CD14-positive monocyte (primary cell): ENCODE data around the gene MYL6. TPM values are rescaled to one million over a fixed set of nuclear protein-coding genes. Genes with fewer than 3 reads are reported as not detected.

ENCODE experiments used
- DNase-seq, 3 donors: peaks; one replicate each; pipeline ENCODE4 v3.0.0-alpha.2; 2011 to 2022
- H2AFZ ChIP-seq: 2 replicates; pipeline ENCODE4 v1.6.0; 2012; ENCODE audit warnings: mild to moderate bottlenecking, low read depth, low read length, inconsistent platforms; ENCODE audit not compliant: insufficient read depth, poor library complexity, severe bottlenecking
- H3K27ac ChIP-seq, 2 donors: 1 replicate in 1 of 2; 2 replicates in 1 of 2; pipeline ENCODE4 v1.5.1; 2012 to 2013; ENCODE audit warnings: low read length in 2 of 2, control low read depth in 1 of 2, inconsistent platforms in 1 of 2, low read depth in 1 of 2, mild to moderate bottlenecking in 1 of 2
- H3K27me3 ChIP-seq, 2 donors: one replicate each; pipeline versions ENCODE4 v1.6.0 to v1.6.1; 2011 to 2013; ENCODE audit warnings: low read length in 2 of 2; ENCODE audit not compliant: control insufficient read depth in 2 of 2, insufficient read depth in 2 of 2
- H3K36me3 ChIP-seq, 2 donors: replicated peaks in 1 of 2; 1 replicate in 1 of 2; 2 replicates in 1 of 2; pipeline versions ENCODE4 v1.5.1 to v1.6.1; 2012 to 2013; ENCODE audit warnings: low read length in 2 of 2, control low read depth in 1 of 2, inconsistent platforms in 1 of 2, mild to moderate bottlenecking in 1 of 2; ENCODE audit not compliant: insufficient read depth in 2 of 2, control insufficient read depth in 1 of 2
- H3K4me1 ChIP-seq, 2 donors: 1 replicate in 1 of 2; 2 replicates in 1 of 2; pipeline versions ENCODE4 v1.5.1 to v1.6.1; 2012 to 2013; ENCODE audit warnings: low read length in 2 of 2, control low read depth in 1 of 2, inconsistent platforms in 1 of 2, mild to moderate bottlenecking in 1 of 2, moderate library complexity in 1 of 2; ENCODE audit not compliant: insufficient read depth in 2 of 2, control insufficient read depth in 1 of 2
- H3K4me2 ChIP-seq: replicated peaks from 2 replicates; pipeline ENCODE3; 2012; ENCODE audit warnings: low read length, moderate library complexity, mild to moderate bottlenecking; ENCODE audit not compliant: poor library complexity, severe bottlenecking; ENCODE audit errors: extremely low read depth
- H3K4me3 ChIP-seq, 3 experiments: fragments of 200-600 bp in 1 of 3; sonication (generic) in 1 of 3; replicated peaks in 1 of 3; 1 replicate in 2 of 3; 2 replicates in 1 of 3; pipeline ENCODE4 v1.5.1; 2011 to 2013; ENCODE audit warnings: low read length in 3 of 3, mild to moderate bottlenecking in 3 of 3, control low read depth in 2 of 3, low read depth in 2 of 3, inconsistent platforms in 1 of 3, moderate library complexity in 1 of 3
- H3K79me2 ChIP-seq: 2 replicates; pipeline ENCODE4 v1.6.0; 2012; ENCODE audit warnings: mild to moderate bottlenecking, control low read depth, inconsistent platforms, low read length, moderate library complexity; ENCODE audit not compliant: insufficient read depth
- H3K9ac ChIP-seq: 2 replicates; pipeline ENCODE4 v1.6.0; 2017; ENCODE audit warnings: low read length, mild to moderate bottlenecking; ENCODE audit not compliant: insufficient read depth, poor library complexity, severe bottlenecking
- H3K9me3 ChIP-seq, 2 donors: replicated peaks in 1 of 2; 1 replicate in 1 of 2; 2 replicates in 1 of 2; pipeline versions ENCODE4 v1.5.1 to v1.6.1; 2012 to 2013; ENCODE audit warnings: low read length in 2 of 2, control low read depth in 1 of 2; ENCODE audit not compliant: control insufficient read depth in 1 of 2, insufficient read depth in 1 of 2
- H4K20me1 ChIP-seq: 2 replicates; pipeline ENCODE4 v1.6.0; 2012; ENCODE audit warnings: mild to moderate bottlenecking, low read length, control low read depth, moderate library complexity; ENCODE audit not compliant: insufficient read depth
- H3K27ac Mint-ChIP-seq, 7 donors: one replicate each; pipeline ENCODE4 v1.8.0; 2020; ENCODE audit warnings: mild to moderate bottlenecking in 7 of 7, mixed read lengths in 7 of 7, moderate library complexity in 6 of 7, inconsistent platforms in 2 of 7
- H3K27me3 Mint-ChIP-seq, 3 donors: one replicate each; pipeline ENCODE4 v1.8.0; 2021 to 2022; ENCODE audit warnings: low read depth in 3 of 3, mild to moderate bottlenecking in 3 of 3, mixed read lengths in 3 of 3, moderate library complexity in 3 of 3, inconsistent platforms in 1 of 3
- H3K36me3 Mint-ChIP-seq, 2 donors: one replicate each; pipeline ENCODE4 v1.8.0; 2020; ENCODE audit warnings: mixed read lengths in 2 of 2, inconsistent platforms in 1 of 2, mild to moderate bottlenecking in 1 of 2
- H3K4me1 Mint-ChIP-seq: one replicate; pipeline ENCODE4 v1.8.0; 2020; ENCODE audit warnings: mild to moderate bottlenecking, mixed read lengths
- H3K4me3 Mint-ChIP-seq, 2 donors: one replicate each; pipeline ENCODE4 v1.8.0; 2020; ENCODE audit warnings: mild to moderate bottlenecking in 2 of 2, mixed read lengths in 2 of 2, moderate library complexity in 1 of 2
- H3K9me3 Mint-ChIP-seq, 7 donors: one replicate each; pipeline ENCODE4 v1.8.0; 2020 to 2022; ENCODE audit warnings: mixed read lengths in 7 of 7, mild to moderate bottlenecking in 6 of 7, moderate library complexity in 6 of 7, inconsistent platforms in 2 of 7
- WGBS: methylation state at CpG from one replicate; pipeline ENCODE4 v1.1.5; 2013; ENCODE audit warnings: missing lambda C conversion rate; ENCODE audit not compliant: insufficient coverage; 5-methylcytosine and 5-hydroxymethylcytosine counted together
- intact Hi-C, 2 donors: fragments of 100-400 bp; cut with micrococcal nuclease; formaldehyde crosslinking; loops; one replicate each; pipeline versions ENCODE4 v1.15.0 to v1.15.1; 2023
- polyA plus RNA-seq, 3 donors: library from polyadenylated mRNA; depleted of rRNA in 1 of 3; unstranded in 2 of 3; stranded (reverse) in 1 of 3; fragments of 300-500 nt in 2 of 3; fragments of >200 nt in 1 of 3; fragmentation: Illumina TruSeq in 2 of 3; gene quantifications; 1 replicate in 2 of 3; 2 replicates in 1 of 3; pipeline ENCODE4 v1.2.3, GENCODE V29; 2012 to 2021
- TF ChIP-seq, protein P1 (sequence below): fragments of 200-600 bp; IDR thresholded peaks from one replicate; pipeline ENCODE4 v1.8.0; 2022; ENCODE audit warnings: antibody characterized with exemption, mild to moderate bottlenecking

The MYL6 gene
- polyA plus RNA-seq, 3 donors = 1,962 to 3,939 (median 3,189) TPM

GRCh38 chr12:56146492-56147460, 11.4 kb upstream of the MYL6 start:
- peaks cover 0 to 2% (median 0%) of the 10 kb centered on the region in 7 donors for H3K9me3 Mint-ChIP-seq
- Histone ChIP-seq H4K20me1 (no peaks in the 10 kb centered on the region), H3K27me3 (no peaks in the 10 kb centered on the region), H3K4me2 (no peak overlapping the region), H3K9ac (no peak overlapping the region), H3K9me3 (no peaks in the 10 kb centered on the region), H2AFZ (no peak overlapping the region), H3K79me2 (no peaks in the 10 kb centered on the region), H3K4me1 (peaks cover 45% of the 10 kb centered on the region in 2 donors), H3K27ac (no peak overlapping the region), H3K4me3 (no peak overlapping the region), H3K36me3 (peaks cover 28 to 29% of the 10 kb centered on the region in 2 donors)
- WGBS = 93% methylated on average over 2 of the region's 13 CpGs
- TF ChIP-seq, protein P1, sequence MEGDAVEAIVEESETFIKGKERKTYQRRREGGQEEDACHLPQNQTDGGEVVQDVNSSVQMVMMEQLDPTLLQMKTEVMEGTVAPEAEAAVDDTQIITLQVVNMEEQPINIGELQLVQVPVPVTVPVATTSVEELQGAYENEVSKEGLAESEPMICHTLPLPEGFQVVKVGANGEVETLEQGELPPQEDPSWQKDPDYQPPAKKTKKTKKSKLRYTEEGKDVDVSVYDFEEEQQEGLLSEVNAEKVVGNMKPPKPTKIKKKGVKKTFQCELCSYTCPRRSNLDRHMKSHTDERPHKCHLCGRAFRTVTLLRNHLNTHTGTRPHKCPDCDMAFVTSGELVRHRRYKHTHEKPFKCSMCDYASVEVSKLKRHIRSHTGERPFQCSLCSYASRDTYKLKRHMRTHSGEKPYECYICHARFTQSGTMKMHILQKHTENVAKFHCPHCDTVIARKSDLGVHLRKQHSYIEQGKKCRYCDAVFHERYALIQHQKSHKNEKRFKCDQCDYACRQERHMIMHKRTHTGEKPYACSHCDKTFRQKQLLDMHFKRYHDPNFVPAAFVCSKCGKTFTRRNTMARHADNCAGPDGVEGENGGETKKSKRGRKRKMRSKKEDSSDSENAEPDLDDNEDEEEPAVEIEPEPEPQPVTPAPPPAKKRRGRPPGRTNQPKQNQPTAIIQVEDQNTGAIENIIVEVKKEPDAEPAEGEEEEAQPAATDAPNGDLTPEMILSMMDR = no peak
- peaks cover 0 to 2% (median 0%) of the 10 kb centered on the region in 3 donors for H3K27me3 Mint-ChIP-seq
- H3K27ac Mint-ChIP-seq = no peak overlapping the region
- H3K4me1 Mint-ChIP-seq = peaks cover 43% of the 10 kb centered on the region
- intact Hi-C loops = no loop called here
- DNase-seq = no peak
- H3K36me3 Mint-ChIP-seq = peaks cover 36 to 42% of the 10 kb centered on the region in 2 donors
- H3K4me3 Mint-ChIP-seq = no peak overlapping the region

- H3K4me2 ChIP-seq = peak overlapping the region; percentile 12
- H2AFZ ChIP-seq = no peak overlapping the region
- peaks cover 5 to 12% of the 10 kb centered on the region in 2 donors for H3K36me3 Mint-ChIP-seq
Observed at GRCh38 chr12:56150563-56150962, 7.6 kb upstream of the MYL6 start.

More at GRCh38 chr12:56150563-56150962, 7.6 kb upstream of the MYL6 start:
- intact Hi-C loops = loop anchor here (2.0 to 5.0 kb wide), 2 partner anchors 22 to 33 kb away; partner anchors contain the start of genes ESYT1 (in 1 of the 2), RPL41 (in 1 of the 2) and ZC3H10 (in 1 of the 2)
- H3K9ac ChIP-seq = no peak overlapping the region
- peaks cover 28 to 31% of the 10 kb centered on the region in 2 donors for H3K4me1 ChIP-seq
- Mint-ChIP-seq H3K4me1 (peaks cover 28% of the 10 kb centered on the region), H3K27me3 (peaks cover 0 to 4% (median 2%) of the 10 kb centered on the region in 3 donors), H3K4me3 (peak overlapping the region in 1 of 2 donors; percentile 48), H3K9me3 (no peaks in the 10 kb centered on the region), H3K27ac (peak overlapping the region; percentile 83 to 97 (median 88))
- H3K4me3 ChIP-seq = no peak overlapping the region
- no peaks in the 10 kb centered on the region for H3K9me3 ChIP-seq
- H3K79me2 ChIP-seq = no peaks in the 10 kb centered on the region
- H4K20me1 ChIP-seq = no peaks in the 10 kb centered on the region
- DNase-seq = peak; percentile 37 to 55 (median 51)
- no CpG with 5 or more reads among the region's 3 CpGs for WGBS
- TF ChIP-seq, protein P1 = no peak
- no peaks in the 10 kb centered on the region for H3K27me3 ChIP-seq
- peak overlapping the region in 1 of 2 donors; percentile 2 for H3K27ac ChIP-seq
- no peaks in the 10 kb centered on the region for H3K36me3 ChIP-seq
